ENCODE measurements around the gene HUNK. TPM values are rescaled to one million over a fixed set of nuclear protein-coding genes. Genes with fewer than 3 reads are reported as not detected.
"Not testable (repeated sequence)": the region's sequence is repeated elsewhere in the genome, so short reads cannot be mapped to it uniquely, and the experiment has no call there.

Gene HUNK
- total RNA-seq, 4 donors from 2014 or later, result 0.42 to 3.2 (median 1.0) TPM

GRCh38 chr21:31945141-31945540 lies 72.3 kb downstream of the HUNK start:
- Histone ChIP-seq H3K9me3 (no peaks in the 10 kb centered on the region), H3K4me1 (peaks cover 0 to 14% (median 2%) of the 10 kb centered on the region in 4 donors), H3K27me3 (peaks cover 0 to 20% (median 0%) of the 10 kb centered on the region in 4 donors), H3K4me3 (no peak overlapping the region), H3K27ac (replicated peaks in 1 of 4) (no peak overlapping the region), H3K36me3 (no peaks in the 10 kb centered on the region)
- intact Hi-C loops (cut with DNase I), result no loop called here
- 35% methylated on average over 5 of the region's 5 CpGs for WGBS
- no peak for TF ChIP-seq CTCF (IDR thresholded peaks at IDR 0.05)
- no peak for DNase-seq (ENCODE audit: extremely low spot score)

DNA sequence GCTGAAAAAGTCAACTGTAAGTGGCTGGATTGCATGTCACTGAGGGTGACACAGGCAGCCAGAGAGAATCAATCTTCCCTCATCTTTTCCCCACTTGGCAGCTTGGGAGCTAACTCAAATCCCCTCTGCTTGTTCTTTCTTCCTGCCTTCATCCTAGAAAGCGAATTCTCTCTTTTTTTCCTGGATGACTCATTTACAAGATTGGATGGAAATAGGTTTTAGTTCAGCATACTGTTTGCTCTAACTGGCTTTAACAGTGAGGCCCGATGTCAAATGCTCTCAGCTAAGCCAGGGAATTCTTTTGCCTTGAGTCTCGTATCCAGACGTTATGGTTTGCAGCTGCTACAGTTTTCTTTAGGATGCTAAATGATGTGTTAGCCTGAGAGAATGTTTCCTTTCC lies 72.7 kb downstream of the HUNK start:
- DNase-seq (ENCODE audit: extremely low spot score), result no peak
- WGBS, result 26% methylated on average over 4 of the region's 4 CpGs
- TF ChIP-seq POLR2AphosphoS5 (IDR thresholded peaks at IDR 0.05), result no peak
- TF ChIP-seq POLR2A (IDR thresholded peaks at IDR 0.05; ENCODE audit: low read depth), result no peak
- TF ChIP-seq CTCF (IDR thresholded peaks at IDR 0.05), result no peak
- no peak for TF ChIP-seq EP300 (IDR thresholded peaks at IDR 0.05)
- Histone ChIP-seq H3K4me3 (no peak overlapping the region), H3K36me3 (no peaks in the 10 kb centered on the region), H3K27me3 (peaks cover 0 to 20% (median 0%) of the 10 kb centered on the region in 4 donors), H3K27ac (replicated peaks in 1 of 4) (no peak overlapping the region), H3K9me3 (no peaks in the 10 kb centered on the region), H3K4me1 (peaks cover 0 to 14% (median 2%) of the 10 kb centered on the region in 4 donors)
- intact Hi-C loops (cut with DNase I), result no loop called here

DNA sequence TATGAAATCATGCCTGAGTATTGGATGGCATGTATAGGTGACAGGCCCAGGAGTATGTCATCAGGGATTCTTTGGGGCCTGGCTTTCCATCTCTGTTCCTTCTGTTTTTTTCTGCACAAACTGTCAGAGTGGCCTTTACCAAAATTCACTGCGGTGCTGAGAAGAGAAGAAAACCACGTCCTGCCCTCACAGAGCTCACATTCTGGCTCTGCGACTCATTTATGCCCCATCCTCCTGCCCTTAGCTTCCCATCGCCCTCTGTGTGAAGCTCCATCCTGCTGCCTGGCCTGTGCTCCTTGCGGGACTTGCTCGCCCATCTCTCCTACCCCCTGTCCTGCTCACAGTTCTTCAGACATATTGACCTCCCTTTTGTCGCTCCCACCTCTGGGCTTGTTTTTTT lies 73.4 kb downstream of the HUNK start:
- no peak for DNase-seq (ENCODE audit: extremely low spot score)
- no peak overlapping the region for H3K4me3 ChIP-seq
- H3K36me3 ChIP-seq, result no peaks in the 10 kb centered on the region
- whole genome bisulfite sequencing, result 83% methylated on average over 7 of the region's 7 CpGs
- intact Hi-C loops (cut with DNase I), result no loop called here
- no peak overlapping the region for H3K27ac ChIP-seq (replicated peaks in 1 of 4)
- peaks cover 0 to 20% (median 0%) of the 10 kb centered on the region in 4 donors for H3K27me3 ChIP-seq
- TF ChIP-seq CTCF (IDR thresholded peaks at IDR 0.05) (no peak), POLR2AphosphoS5 (IDR thresholded peaks at IDR 0.05) (no peak), POLR2A (IDR thresholded peaks at IDR 0.05; ENCODE audit: low read depth) (no peak)
- H3K4me1 ChIP-seq, result peaks cover 0 to 14% (median 2%) of the 10 kb centered on the region in 4 donors
- H3K9me3 ChIP-seq, result no peaks in the 10 kb centered on the region

- 94% methylated on average over 32 of the region's 32 CpGs for WGBS
- intact Hi-C loops (cut with DNase I); H3K4me3 ChIP-seq; DNase-seq (ENCODE audit: extremely low spot score); H3K36me3 ChIP-seq; H3K27ac ChIP-seq (replicated peaks in 1 of 4); H3K9me3 ChIP-seq: not testable (repeated sequence)
- peaks cover 0 to 16% (median 0%) of the 10 kb centered on the region in 4 donors for H3K27me3 ChIP-seq
- peaks cover 0 to 14% (median 2%) of the 10 kb centered on the region in 4 donors for H3K4me1 ChIP-seq
Observed at GRCh38 chr21:31946876-31947550, 74.2 kb downstream of the HUNK start.

GRCh38 chr21:31948676-31949075 lies 75.9 kb downstream of the HUNK start:
- DNase-seq (ENCODE audit: extremely low spot score), result no peak
- Histone ChIP-seq H3K4me3 (no peak overlapping the region), H3K27me3 (peaks cover 0 to 8% (median 0%) of the 10 kb centered on the region in 4 donors), H3K27ac (replicated peaks in 1 of 4) (no peak overlapping the region), H3K9me3 (no peaks in the 10 kb centered on the region), H3K36me3 (no peaks in the 10 kb centered on the region), H3K4me1 (peaks cover 0 to 14% (median 2%) of the 10 kb centered on the region in 4 donors)
- intact Hi-C loops (cut with DNase I), result no loop called here
- TF ChIP-seq POLR2A (IDR thresholded peaks at IDR 0.05; ENCODE audit: low read depth) (no peak), CTCF (IDR thresholded peaks at IDR 0.05) (no peak), EP300 (IDR thresholded peaks at IDR 0.05) (no peak), POLR2AphosphoS5 (IDR thresholded peaks at IDR 0.05) (no peak)
- 86% methylated on average over 6 of the region's 7 CpGs for WGBS
